Left forelimb (tissue), 1 donor: Measurements from ENCODE around the gene EML4.

Source experiments
- DNase-seq: peaks from one replicate; pipeline ENCODE4 v3.0.0-alpha.2; 2018; ENCODE audit warnings: low spot score

Gene EML4

GRCh38 chr2:42195559-42195958, 26.4 kb downstream of the EML4 start:
- no peak for DNase-seq

- no peak for DNase-seq
Measured at GRCh38 chr2:42196070-42196402, 26.9 kb downstream of the EML4 start.

DNA sequence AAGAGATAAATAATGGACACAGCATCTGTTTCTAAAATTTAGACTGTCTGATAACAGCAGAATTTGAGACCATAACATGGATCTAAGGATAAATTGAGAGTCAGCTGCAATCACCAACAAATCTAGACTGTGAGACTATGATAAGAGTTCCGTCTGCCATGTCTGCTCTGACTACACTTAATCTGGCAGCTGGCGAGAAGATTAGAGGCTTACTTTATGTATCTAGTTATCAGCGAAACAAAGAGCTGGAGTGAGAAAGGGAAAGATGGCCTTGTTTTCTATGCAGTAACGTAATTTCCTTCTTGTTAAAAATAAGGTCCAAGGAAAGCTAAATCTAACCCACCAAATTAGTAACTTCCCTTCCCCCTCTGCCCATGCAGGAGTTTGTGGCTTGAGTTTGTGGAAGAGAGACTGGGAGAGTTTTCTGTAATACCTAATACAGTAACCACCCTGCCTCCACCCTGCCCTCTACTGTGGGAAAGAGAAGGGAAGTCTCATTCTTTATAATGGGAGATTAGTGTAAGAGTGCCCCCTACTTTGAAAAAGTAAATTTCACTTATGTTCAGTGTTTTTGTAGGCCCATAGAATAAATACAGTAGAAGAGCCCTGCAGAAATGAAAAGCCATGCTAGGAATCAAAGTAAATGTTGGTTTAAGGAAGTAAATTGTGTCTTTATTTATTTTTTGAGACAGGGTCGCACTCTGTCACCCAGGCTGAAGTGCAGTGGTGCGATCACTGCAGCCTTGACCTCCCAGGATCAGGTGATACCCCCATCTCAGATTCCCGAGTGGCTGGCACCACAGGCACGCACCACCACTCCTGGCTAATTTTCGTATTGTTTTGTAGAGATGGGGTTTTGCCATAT, 27.5 kb downstream of the EML4 start:
- no peak for DNase-seq

GRCh38 chr2:42197792-42198191, 28.6 kb downstream of the EML4 start:
- no peak for DNase-seq

- DNase-seq: no peak
Measured at GRCh38 chr2:42198466-42198865, 29.3 kb downstream of the EML4 start.

GRCh38 chr2:42199002-42199401, 29.8 kb downstream of the EML4 start:
- no peak for DNase-seq

GRCh38 chr2:42199626-42200025, 30.5 kb downstream of the EML4 start:
- DNase-seq: no peak

- DNase-seq: no peak
Measured at GRCh38 chr2:42200926-42201855, 32.0 kb downstream of the EML4 start.

GRCh38 chr2:42202634-42203008, 33.5 kb downstream of the EML4 start:
- DNase-seq: no peak

GRCh38 chr2:42203792-42204191, 34.6 kb downstream of the EML4 start:
- DNase-seq: no peak

GRCh38 chr2:42205337-42205736, 36.2 kb downstream of the EML4 start:
- no peak for DNase-seq

DNA sequence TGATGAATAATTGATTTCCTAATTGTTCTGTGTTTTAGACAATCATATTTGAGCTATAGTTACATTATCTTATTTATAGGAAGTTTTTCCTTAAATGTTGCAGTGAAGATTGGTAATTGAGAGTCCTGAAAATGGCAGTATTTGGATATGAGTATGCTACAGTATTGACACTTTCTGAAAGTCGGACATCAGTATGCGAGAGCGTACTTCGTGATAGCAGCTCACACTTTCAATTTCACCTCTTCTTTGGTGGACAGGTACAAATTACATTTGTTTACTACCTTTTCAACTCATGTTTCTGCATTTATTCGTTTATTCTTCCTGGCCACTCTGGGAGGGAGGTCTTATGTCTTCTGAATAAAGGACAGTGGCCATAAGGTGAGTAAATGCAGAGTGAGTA, 38.7 kb downstream of the EML4 start:
- no peak for DNase-seq

GRCh38 chr2:42210203-42210602, 41.0 kb downstream of the EML4 start:
- no peak for DNase-seq

DNA sequence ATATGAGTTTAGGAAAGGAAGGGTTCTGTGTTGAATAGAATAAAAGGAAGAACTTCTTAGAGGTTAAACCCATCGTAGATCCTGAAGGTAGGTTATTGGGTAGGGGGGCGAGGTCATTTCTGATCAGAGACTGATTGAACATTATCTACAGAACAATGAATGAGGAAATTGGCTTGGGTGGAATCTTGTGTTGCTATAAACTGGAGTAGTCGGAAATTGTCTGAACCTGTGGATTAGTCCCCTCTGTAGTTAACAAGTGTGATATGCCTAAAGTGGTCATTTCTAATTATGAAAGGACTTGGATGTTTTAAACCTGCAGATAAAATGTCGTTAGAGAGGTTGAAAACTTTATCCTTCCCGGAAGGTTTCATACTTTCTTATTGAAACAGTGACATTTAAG, 42.1 kb downstream of the EML4 start:
- no peak for DNase-seq

GRCh38 chr2:42214669-42215068, 45.5 kb downstream of the EML4 start:
- no peak for DNase-seq

- no peak for DNase-seq
Measured at GRCh38 chr2:42216694-42217093, 47.5 kb downstream of the EML4 start.

DNA sequence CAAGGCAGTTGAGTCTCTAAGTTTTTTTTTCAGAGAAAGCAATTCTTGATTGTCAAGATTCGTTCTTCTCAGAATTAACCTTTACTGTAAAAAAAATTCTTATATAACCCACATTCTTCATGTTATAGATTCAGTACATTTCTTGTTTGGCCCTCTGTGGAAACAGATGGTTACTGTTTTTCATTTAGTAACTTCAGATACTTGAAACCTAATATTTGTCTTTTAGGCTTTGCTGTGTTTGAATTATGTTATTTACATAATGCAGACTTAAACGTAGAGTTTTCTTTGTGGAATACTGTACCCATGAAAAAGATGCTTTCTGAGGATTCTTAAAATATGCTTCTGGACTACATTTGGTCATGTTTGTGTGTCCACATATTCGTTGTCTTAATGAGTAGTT, 48.2 kb downstream of the EML4 start:
- no peak for DNase-seq

DNA sequence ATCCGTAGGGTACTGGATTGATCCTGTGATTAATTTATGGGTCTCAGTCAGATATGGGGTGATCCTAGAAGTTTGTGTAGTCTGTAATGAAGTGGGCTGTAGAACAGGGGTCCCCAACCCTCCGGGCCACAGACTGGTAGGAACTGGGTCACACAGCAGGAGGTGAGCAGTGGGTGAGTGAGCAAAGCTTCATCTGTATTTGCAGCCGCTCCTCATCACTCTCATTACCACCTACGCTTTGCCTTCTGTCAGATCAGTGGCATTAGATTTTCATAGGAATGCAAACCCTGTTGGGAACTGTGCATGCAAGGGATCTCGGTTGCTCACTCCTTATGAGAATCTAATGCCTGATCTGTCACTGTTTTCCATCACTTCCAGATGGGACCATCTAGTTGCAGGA, 48.8 kb downstream of the EML4 start:
- DNase-seq: no peak

GRCh38 chr2:42218712-42219111, 49.6 kb downstream of the EML4 start:
- no peak for DNase-seq

DNA sequence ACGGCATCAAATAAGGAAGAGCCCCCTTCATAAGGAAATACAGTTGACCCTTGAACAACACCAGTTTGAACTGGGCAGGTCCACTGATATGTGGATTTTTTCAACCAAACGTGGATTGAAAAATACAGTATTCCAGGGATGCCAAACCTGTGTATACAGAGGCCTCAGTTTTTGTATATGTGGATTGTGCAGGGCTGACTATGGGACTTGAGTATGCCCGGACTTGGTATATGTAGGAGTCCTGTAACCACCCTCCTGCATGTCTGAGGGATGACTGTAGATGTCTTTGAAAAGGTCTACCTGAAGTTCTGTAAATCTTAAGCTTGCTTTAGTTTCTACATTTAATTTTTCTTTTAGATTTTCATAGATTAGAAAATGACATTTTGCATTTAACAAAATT, 50.0 kb downstream of the EML4 start:
- no peak for DNase-seq

DNA sequence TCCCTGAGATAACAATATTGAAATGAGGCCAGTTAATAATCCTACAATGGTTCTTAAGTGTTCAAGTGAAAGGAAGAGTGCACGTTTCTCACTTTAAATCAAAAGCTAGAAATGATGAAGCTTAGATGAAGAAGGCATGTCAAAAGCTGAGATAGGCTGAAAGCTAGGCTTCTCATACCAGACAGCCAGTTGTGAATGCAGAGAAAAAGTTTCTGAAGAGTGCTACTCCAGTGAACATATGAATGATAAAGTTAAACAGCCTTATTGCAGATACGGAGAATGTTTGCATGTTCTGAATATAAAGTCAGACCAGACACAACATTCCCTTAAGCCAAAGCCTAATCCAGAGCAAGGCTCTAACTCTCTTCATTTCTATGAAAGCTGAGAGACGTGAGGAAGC, 51.4 kb downstream of the EML4 start:
- DNase-seq: no peak

GRCh38 chr2:42223067-42223854, 54.1 kb downstream of the EML4 start:
- no peak for DNase-seq
